ENCODE data around the gene SDCCAG8. TPM values are rescaled to one million over a fixed set of nuclear protein-coding genes. Genes with fewer than 3 reads are reported as not detected.

Gene SDCCAG8
- total and polyA plus RNA-seq, 8 donors: 24.3 to 37.1 (median 30.0) TPM

GRCh38 chr1:243488459-243489157 lies 232.8 kb downstream of the SDCCAG8 start:
- Histone ChIP-seq H3K27me3 (no peaks in the 10 kb centered on the region), H3K9me3 (no peaks in the 10 kb centered on the region), H3K4me3 (no peak overlapping the region), H3K27ac (no peak overlapping the region), H3K4me1 (no peaks in the 10 kb centered on the region), H3K36me3 (peaks cover 0 to 8% (median 0%) of the 10 kb centered on the region in 3 donors)
- ATAC-seq (no peak), FAIRE-seq (no peak), DNase-seq (no peak)
- no peak for TF ChIP-seq CTCF (IDR thresholded peaks at IDR 0.05)
- intact Hi-C loops (cut with DNase I): no loop called here
- 91 to 92% methylated on average over 20 of the region's 20 CpGs for WGBS, 2 donors

- Histone ChIP-seq H3K27me3 (no peaks in the 10 kb centered on the region), H3K27ac (no peak overlapping the region), H3K4me3 (no peak overlapping the region), H3K4me1 (no peaks in the 10 kb centered on the region), H3K36me3 (peaks cover 0 to 8% (median 0%) of the 10 kb centered on the region in 3 donors), H3K9me3 (no peaks in the 10 kb centered on the region)
- FAIRE-seq (no peak), DNase-seq (no peak), ATAC-seq (no peak)
- no peak for TF ChIP-seq CTCF (IDR thresholded peaks at IDR 0.05)
- intact Hi-C loops (cut with DNase I): no loop called here
- 93 to 95% methylated on average over 24 of the region's 24 CpGs for WGBS, 2 donors
Observed at GRCh38 chr1:243489158-243489527, 233.3 kb downstream of the SDCCAG8 start.

GRCh38 chr1:243489681-243490546 lies 234.1 kb downstream of the SDCCAG8 start:
- no peak overlapping the region for H3K27ac ChIP-seq
- H3K4me3 ChIP-seq: no peak overlapping the region
- H3K9me3 ChIP-seq: no peaks in the 10 kb centered on the region
- intact Hi-C loops (cut with DNase I): no loop called here
- TF ChIP-seq CTCF (IDR thresholded peaks at IDR 0.05): no peak
- WGBS, 2 donors: 90% methylated on average over 21 of the region's 21 CpGs
- FAIRE-seq (no peak), DNase-seq (no peak), ATAC-seq (no peak)
- no peaks in the 10 kb centered on the region for H3K27me3 ChIP-seq
- peaks cover 0 to 8% (median 0%) of the 10 kb centered on the region in 3 donors for H3K36me3 ChIP-seq
- H3K4me1 ChIP-seq: no peaks in the 10 kb centered on the region

- Histone ChIP-seq H3K36me3 (peaks cover 0 to 8% (median 0%) of the 10 kb centered on the region in 3 donors), H3K27ac (no peak overlapping the region), H3K4me3 (no peak overlapping the region), H3K4me1 (no peaks in the 10 kb centered on the region), H3K27me3 (no peaks in the 10 kb centered on the region), H3K9me3 (no peaks in the 10 kb centered on the region)
- no peak for DNase-seq
- WGBS, 2 donors: 92 to 93% methylated on average over 8 of the region's 8 CpGs
- FAIRE-seq: no peak
- intact Hi-C loops (cut with DNase I): no loop called here
- peak in 2 of 4 donors; percentile 17 to 30 for ATAC-seq
- no peak for TF ChIP-seq CTCF (IDR thresholded peaks at IDR 0.05)
Observed at GRCh38 chr1:243490748-243491686, 235.2 kb downstream of the SDCCAG8 start.
